Colonic mucosa (tissue), 4 donors: ENCODE results near the gene PELO. TPM values are rescaled to one million over a fixed set of nuclear protein-coding genes. Genes with fewer than 3 reads are reported as not detected.

Source experiments
- DNase-seq: peaks from one replicate; pipeline ENCODE4 v3.0.0-alpha.2; 2020
- H3K27ac ChIP-seq: fragments of 200-600 bp; one replicate; pipeline ENCODE4 v1.8.0; 2021
- H3K27me3 ChIP-seq: fragments of 200-600 bp; one replicate; pipeline ENCODE4 v1.8.0; 2021
- H3K36me3 ChIP-seq: fragments of 200-600 bp; one replicate; pipeline ENCODE4 v1.8.0; 2021
- H3K4me1 ChIP-seq: fragments of 200-600 bp; one replicate; pipeline ENCODE4 v1.8.0; 2021; ENCODE audit warnings: mild to moderate bottlenecking
- H3K4me3 ChIP-seq: fragments of 200-600 bp; one replicate; pipeline ENCODE4 v1.8.0; 2021
- H3K9ac ChIP-seq, 2 donors: one replicate each; pipeline ENCODE4 v1.7.0; 2013; ENCODE audit warnings: control low read depth in 2 of 2, low read depth in 2 of 2, low read length in 2 of 2
- H3K9me3 ChIP-seq: fragments of 200-600 bp; one replicate; pipeline ENCODE4 v1.8.0; 2021
- intact Hi-C: fragments of 100-400 bp; cut with DNase I; formaldehyde crosslinking; loops from one replicate; pipeline ENCODE4 v1.14.1; 2022
- total RNA-seq, 2 donors: library from RNA; stranded (reverse); fragmentation: NEBNext Ultra II Directional in 1 of 2; extraction: Animal tissue kit (Norgen Biotek cat#: 25700) in 1 of 2; gene quantifications; one replicate each; pipeline ENCODE4 v1.2.1, GENCODE V29; 2021
- TF ChIP-seq, protein P1 (sequence below): fragments of 200-600 bp; IDR thresholded peaks from one replicate; pipeline ENCODE4 v1.8.0; 2022; ENCODE audit warnings: antibody characterized with exemption, mild to moderate bottlenecking
- donor health status: healthy.
- donor health status: DM: no; HTN: no; CAD: no.
- donor health status: DM: no; HTN: no; CAD: no.

The PELO gene
- total RNA-seq, 2 donors from 2014 or later = 15.2 to 24.7 TPM

GRCh38 chr5:52767217-52767743, 20.4 kb upstream of the PELO start:
- H3K27ac ChIP-seq = no peak overlapping the region
- H3K4me3 ChIP-seq = no peak overlapping the region
- no peak for DNase-seq
- H3K9me3 ChIP-seq = no peaks in the 10 kb centered on the region
- no peaks in the 10 kb centered on the region for H3K4me1 ChIP-seq
- no peak overlapping the region for H3K9ac ChIP-seq
- TF ChIP-seq, protein P1, sequence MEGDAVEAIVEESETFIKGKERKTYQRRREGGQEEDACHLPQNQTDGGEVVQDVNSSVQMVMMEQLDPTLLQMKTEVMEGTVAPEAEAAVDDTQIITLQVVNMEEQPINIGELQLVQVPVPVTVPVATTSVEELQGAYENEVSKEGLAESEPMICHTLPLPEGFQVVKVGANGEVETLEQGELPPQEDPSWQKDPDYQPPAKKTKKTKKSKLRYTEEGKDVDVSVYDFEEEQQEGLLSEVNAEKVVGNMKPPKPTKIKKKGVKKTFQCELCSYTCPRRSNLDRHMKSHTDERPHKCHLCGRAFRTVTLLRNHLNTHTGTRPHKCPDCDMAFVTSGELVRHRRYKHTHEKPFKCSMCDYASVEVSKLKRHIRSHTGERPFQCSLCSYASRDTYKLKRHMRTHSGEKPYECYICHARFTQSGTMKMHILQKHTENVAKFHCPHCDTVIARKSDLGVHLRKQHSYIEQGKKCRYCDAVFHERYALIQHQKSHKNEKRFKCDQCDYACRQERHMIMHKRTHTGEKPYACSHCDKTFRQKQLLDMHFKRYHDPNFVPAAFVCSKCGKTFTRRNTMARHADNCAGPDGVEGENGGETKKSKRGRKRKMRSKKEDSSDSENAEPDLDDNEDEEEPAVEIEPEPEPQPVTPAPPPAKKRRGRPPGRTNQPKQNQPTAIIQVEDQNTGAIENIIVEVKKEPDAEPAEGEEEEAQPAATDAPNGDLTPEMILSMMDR = no peak
- H3K36me3 ChIP-seq = no peaks in the 10 kb centered on the region
- H3K27me3 ChIP-seq = no peaks in the 10 kb centered on the region
- intact Hi-C loops = no loop called here

DNA sequence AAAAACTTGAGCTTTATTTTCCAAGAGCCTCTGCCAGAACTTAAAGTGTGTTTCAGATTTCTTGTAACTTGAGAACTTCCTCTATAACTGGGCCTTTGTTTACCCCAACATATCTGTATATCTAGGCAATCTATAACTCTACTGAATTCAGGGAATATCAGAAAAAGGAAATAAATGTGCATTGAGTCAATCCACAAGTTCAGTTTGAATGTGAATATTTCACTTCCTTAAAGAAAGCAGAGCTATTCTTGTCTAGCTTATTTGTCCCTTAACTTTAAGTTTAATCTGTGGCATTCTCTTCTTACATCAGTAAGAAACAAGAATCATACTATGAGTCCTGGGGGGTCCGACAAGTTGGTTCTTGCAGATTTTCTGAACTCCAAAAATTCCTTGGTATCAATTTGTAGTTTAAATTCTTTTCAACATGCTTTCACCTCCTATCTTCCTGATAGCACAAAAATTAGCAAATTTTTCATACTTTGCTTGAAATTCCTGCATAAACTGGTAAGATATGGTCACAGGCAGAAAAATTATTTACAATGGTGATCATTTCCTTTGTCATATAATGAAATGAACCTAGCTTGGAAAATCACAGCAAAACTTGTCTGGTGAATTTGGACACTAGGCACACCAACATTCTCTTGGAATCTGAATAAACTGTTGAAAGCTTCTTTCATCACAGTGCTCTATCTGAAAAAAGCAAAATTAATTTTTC, 19.8 kb upstream of the PELO start:
- Histone ChIP-seq H3K9me3 (no peaks in the 10 kb centered on the region), H3K27me3 (no peaks in the 10 kb centered on the region), H3K4me3 (no peak overlapping the region), H3K9ac (no peak overlapping the region), H3K36me3 (no peaks in the 10 kb centered on the region), H3K27ac (no peak overlapping the region), H3K4me1 (no peaks in the 10 kb centered on the region)
- intact Hi-C loops = no loop called here
- TF ChIP-seq, protein P1 = no peak
- DNase-seq = no peak

GRCh38 chr5:52769061-52769460, 18.7 kb upstream of the PELO start:
- intact Hi-C loops = no loop called here
- Histone ChIP-seq H3K9ac (no peak overlapping the region), H3K4me1 (no peaks in the 10 kb centered on the region), H3K9me3 (no peaks in the 10 kb centered on the region), H3K4me3 (no peak overlapping the region), H3K36me3 (no peaks in the 10 kb centered on the region), H3K27me3 (no peaks in the 10 kb centered on the region), H3K27ac (no peak overlapping the region)
- TF ChIP-seq, protein P1 = no peak
- no peak for DNase-seq

DNA sequence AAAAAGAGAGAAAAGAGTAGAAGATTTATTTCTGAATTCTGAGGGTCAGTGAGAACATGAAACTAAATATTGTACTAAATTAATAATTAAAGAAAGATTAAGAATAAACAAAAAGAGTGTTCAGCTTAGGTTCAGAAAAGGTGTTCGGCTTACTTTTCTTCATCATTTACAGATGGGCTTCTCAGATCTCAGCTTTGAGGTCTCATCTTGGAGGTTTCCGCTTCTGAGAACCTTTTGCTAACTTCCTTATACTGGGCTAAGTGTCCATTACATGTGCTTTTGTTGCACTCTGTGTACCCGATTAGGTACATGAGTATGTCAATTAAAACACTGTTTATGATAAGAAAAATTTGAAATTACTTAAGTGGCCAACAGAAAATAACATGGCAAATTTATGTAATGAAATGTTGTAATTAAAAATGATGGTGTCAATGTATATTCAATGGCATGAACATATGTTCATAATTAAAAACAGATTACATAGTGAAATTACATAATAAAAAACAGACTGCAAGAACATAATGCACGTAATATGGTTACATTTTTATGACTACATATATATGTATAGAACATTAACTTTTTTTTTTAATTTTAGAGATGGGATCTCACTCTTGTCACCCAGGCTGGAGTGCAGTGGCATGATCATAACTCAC, 17.3 kb upstream of the PELO start:
- TF ChIP-seq, protein P1 = no peak
- Histone ChIP-seq H3K4me3 (no peak overlapping the region), H3K9me3 (no peaks in the 10 kb centered on the region), H3K36me3 (no peaks in the 10 kb centered on the region), H3K9ac (no peak overlapping the region), H3K27ac (no peak overlapping the region), H3K4me1 (no peaks in the 10 kb centered on the region), H3K27me3 (no peaks in the 10 kb centered on the region)
- intact Hi-C loops = no loop called here
- no peak for DNase-seq

GRCh38 chr5:52771343-52772039, 16.2 kb upstream of the PELO start:
- Histone ChIP-seq H3K27ac (no peak overlapping the region), H3K4me1 (no peaks in the 10 kb centered on the region)
- TF ChIP-seq, protein P1 = no peak

More at GRCh38 chr5:52771343-52772039, 16.2 kb upstream of the PELO start:
- no peaks in the 10 kb centered on the region for H3K9me3 ChIP-seq
- intact Hi-C loops = no loop called here
- DNase-seq = no peak
- H3K4me3 ChIP-seq = no peak overlapping the region
- no peaks in the 10 kb centered on the region for H3K27me3 ChIP-seq
- H3K9ac ChIP-seq = no peak overlapping the region
- no peaks in the 10 kb centered on the region for H3K36me3 ChIP-seq
